ENCODE results near the gene CXCL6. TPM values are rescaled to one million over a fixed set of nuclear protein-coding genes. Genes with fewer than 3 reads are reported as not detected.

Gene CXCL6
- total RNA-seq, 4 donors from 2014 or later = not detected

GRCh38 chr4:73821325-73821724 lies 15.2 kb upstream of the CXCL6 start:
- H3K36me3 ChIP-seq = no peaks in the 10 kb centered on the region
- no peaks in the 10 kb centered on the region for H3K4me1 ChIP-seq
- no peak overlapping the region for H3K27ac ChIP-seq
- TF ChIP-seq EP300 (IDR thresholded peaks at IDR 0.05; ENCODE audit: low read depth) = no peak
- TF ChIP-seq, protein P1, sequence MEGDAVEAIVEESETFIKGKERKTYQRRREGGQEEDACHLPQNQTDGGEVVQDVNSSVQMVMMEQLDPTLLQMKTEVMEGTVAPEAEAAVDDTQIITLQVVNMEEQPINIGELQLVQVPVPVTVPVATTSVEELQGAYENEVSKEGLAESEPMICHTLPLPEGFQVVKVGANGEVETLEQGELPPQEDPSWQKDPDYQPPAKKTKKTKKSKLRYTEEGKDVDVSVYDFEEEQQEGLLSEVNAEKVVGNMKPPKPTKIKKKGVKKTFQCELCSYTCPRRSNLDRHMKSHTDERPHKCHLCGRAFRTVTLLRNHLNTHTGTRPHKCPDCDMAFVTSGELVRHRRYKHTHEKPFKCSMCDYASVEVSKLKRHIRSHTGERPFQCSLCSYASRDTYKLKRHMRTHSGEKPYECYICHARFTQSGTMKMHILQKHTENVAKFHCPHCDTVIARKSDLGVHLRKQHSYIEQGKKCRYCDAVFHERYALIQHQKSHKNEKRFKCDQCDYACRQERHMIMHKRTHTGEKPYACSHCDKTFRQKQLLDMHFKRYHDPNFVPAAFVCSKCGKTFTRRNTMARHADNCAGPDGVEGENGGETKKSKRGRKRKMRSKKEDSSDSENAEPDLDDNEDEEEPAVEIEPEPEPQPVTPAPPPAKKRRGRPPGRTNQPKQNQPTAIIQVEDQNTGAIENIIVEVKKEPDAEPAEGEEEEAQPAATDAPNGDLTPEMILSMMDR (IDR thresholded peaks at IDR 0.05) = no peak
- no peak for TF ChIP-seq POLR2A (IDR thresholded peaks at IDR 0.05)
- no peak for TF ChIP-seq POLR2AphosphoS5 (IDR thresholded peaks at IDR 0.05)
- in situ Hi-C loops (cut with MboI; ENCODE audit: low pct_ligation_motif_present in 1 of 4, low pct_unique_long_range_greater_than_20kb in 1 of 4, low sequenced_read_pairs in 3 of 4) = no loop called here
- WGBS, 2 donors (ENCODE audit: low coverage in 1 of 2) = 87 to 91% methylated on average over 4 of the region's 4 CpGs
- DNase-seq = no peak
- intact Hi-C loops (cut with DNase I; ENCODE audit: low total_unique reads) = no loop called here
- no peaks in the 10 kb centered on the region for H3K9me3 ChIP-seq
- no peaks in the 10 kb centered on the region for H3K27me3 ChIP-seq
- no peak overlapping the region for H3K4me3 ChIP-seq

DNA sequence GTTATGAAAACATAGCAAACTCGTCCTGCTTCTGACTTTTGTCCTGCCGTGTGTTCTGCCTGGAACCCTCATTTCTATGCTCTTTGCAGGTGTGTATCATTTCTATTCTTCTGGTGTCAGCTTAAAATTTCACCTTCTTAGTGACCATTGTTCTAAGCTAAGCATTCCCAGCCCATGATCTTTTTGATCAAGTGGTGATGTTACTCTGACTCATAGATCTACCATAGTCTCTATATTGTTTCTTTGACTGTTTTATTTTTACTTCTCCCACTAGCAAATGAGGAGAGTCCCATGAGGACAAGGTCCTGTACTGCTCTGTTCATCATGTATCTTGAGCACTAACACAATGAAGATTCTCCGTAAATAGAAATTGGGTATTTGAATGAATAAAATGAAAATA lies 14.1 kb upstream of the CXCL6 start:
- WGBS, 2 donors (ENCODE audit: low coverage in 1 of 2) = 82 to 84% methylated on average over 3 of the region's 3 CpGs
- no peak for DNase-seq
- Histone ChIP-seq H3K4me1 (no peaks in the 10 kb centered on the region), H3K36me3 (no peaks in the 10 kb centered on the region), H3K9me3 (no peaks in the 10 kb centered on the region), H3K27ac (no peak overlapping the region), H3K27me3 (no peaks in the 10 kb centered on the region), H3K4me3 (no peak overlapping the region)
- TF ChIP-seq POLR2A (IDR thresholded peaks at IDR 0.05) (no peak), POLR2AphosphoS5 (IDR thresholded peaks at IDR 0.05) (no peak), EP300 (IDR thresholded peaks at IDR 0.05; ENCODE audit: low read depth) (no peak)
- TF ChIP-seq, protein P1 (IDR thresholded peaks at IDR 0.05) = no peak
- intact Hi-C loops (cut with DNase I; ENCODE audit: low total_unique reads) = no loop called here
- in situ Hi-C loops (cut with MboI; ENCODE audit: low pct_ligation_motif_present in 1 of 4, low pct_unique_long_range_greater_than_20kb in 1 of 4, low sequenced_read_pairs in 3 of 4) = no loop called here

DNA sequence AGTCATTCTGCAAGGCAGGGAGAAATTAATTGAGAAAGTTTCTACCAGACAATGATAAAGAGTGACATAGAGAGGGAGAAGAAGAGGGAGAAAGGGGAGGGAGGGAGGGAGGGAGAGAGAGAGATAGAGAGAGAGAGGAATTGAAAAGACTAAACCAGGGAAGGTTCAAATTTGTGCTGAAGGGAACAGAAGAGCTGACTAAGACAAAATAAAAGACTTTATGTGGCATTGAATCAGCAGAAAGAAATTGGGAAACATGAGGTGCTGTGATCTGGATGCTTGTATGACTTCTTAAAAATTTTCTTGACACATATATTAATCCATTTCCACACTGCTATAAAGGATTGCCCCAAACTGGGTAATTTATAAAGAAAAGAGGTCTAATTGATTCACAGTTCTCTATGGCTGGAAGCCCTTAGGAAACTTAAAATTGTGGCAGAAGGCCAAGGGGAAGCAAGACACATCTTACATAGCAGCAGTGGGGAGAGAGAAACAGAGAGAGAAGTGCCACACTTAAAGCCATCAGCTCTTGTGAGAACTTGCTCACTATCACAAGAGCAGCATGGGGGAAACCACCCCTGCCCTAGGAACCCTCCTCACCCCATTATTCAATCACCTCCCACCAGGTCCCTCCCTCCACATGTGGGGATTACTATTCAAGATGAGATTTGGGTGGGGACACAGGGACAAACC lies 13.5 kb upstream of the CXCL6 start:
- Histone ChIP-seq H3K36me3 (no peaks in the 10 kb centered on the region), H3K9me3 (no peaks in the 10 kb centered on the region), H3K27ac (no peak overlapping the region), H3K4me1 (no peaks in the 10 kb centered on the region), H3K27me3 (no peaks in the 10 kb centered on the region), H3K4me3 (no peak overlapping the region)
- intact Hi-C loops (cut with DNase I; ENCODE audit: low total_unique reads) = no loop called here
- DNase-seq = no peak
- in situ Hi-C loops (cut with MboI; ENCODE audit: low pct_ligation_motif_present in 1 of 4, low pct_unique_long_range_greater_than_20kb in 1 of 4, low sequenced_read_pairs in 3 of 4) = no loop called here
- TF ChIP-seq EP300 (IDR thresholded peaks at IDR 0.05; ENCODE audit: low read depth) = no peak
- TF ChIP-seq POLR2AphosphoS5 (IDR thresholded peaks at IDR 0.05) = no peak
- TF ChIP-seq, protein P1 (IDR thresholded peaks at IDR 0.05) = no peak
- no peak for TF ChIP-seq POLR2A (IDR thresholded peaks at IDR 0.05)

GRCh38 chr4:73823760-73824159 lies 12.7 kb upstream of the CXCL6 start:
- no peak for DNase-seq
- Histone ChIP-seq H3K4me3 (no peak overlapping the region), H3K36me3 (no peaks in the 10 kb centered on the region), H3K27ac (no peak overlapping the region), H3K9me3 (no peaks in the 10 kb centered on the region), H3K27me3 (no peaks in the 10 kb centered on the region), H3K4me1 (no peaks in the 10 kb centered on the region)
- in situ Hi-C loops (cut with MboI; ENCODE audit: low pct_ligation_motif_present in 1 of 4, low pct_unique_long_range_greater_than_20kb in 1 of 4, low sequenced_read_pairs in 3 of 4) (no loop called here), intact Hi-C loops (cut with DNase I; ENCODE audit: low total_unique reads) (no loop called here)
- TF ChIP-seq POLR2A (IDR thresholded peaks at IDR 0.05) = no peak
- TF ChIP-seq EP300 (IDR thresholded peaks at IDR 0.05; ENCODE audit: low read depth) = no peak
- no peak for TF ChIP-seq POLR2AphosphoS5 (IDR thresholded peaks at IDR 0.05)
- TF ChIP-seq, protein P1 (IDR thresholded peaks at IDR 0.05) = no peak

Data from transverse colon (tissue), 4 donors.